Trophoblast cell (in vitro differentiated cells and primary cell): ENCODE results near the gene CYP2U1.

ENCODE experiments used
- DNase-seq, 2 donors: peaks; one replicate each; pipeline ENCODE4 v3.0.0-alpha.2; 2016
- H2AFZ ChIP-seq: 2 replicates; pipeline ENCODE4 v1.6.1; 2013; ENCODE audit warnings: low read length, moderate library complexity, mild to moderate bottlenecking; ENCODE audit not compliant: insufficient read depth, poor library complexity
- H2AK5ac ChIP-seq: 2 replicates; pipeline ENCODE4 v1.6.1; 2013; ENCODE audit warnings: mild to moderate bottlenecking, low read length
- H2BK120ac ChIP-seq: 2 replicates; pipeline ENCODE4 v1.6.1; 2013; ENCODE audit warnings: low read length, mild to moderate bottlenecking, moderate library complexity; ENCODE audit not compliant: insufficient read depth, poor library complexity
- H2BK12ac ChIP-seq: 2 replicates; pipeline ENCODE4 v1.6.1; 2013; ENCODE audit warnings: mild to moderate bottlenecking, low read length, moderate library complexity
- H2BK5ac ChIP-seq: 2 replicates; pipeline ENCODE4 v1.6.1; 2013; ENCODE audit warnings: low read length, low read depth, moderate library complexity, mild to moderate bottlenecking; ENCODE audit not compliant: poor library complexity
- H3K14ac ChIP-seq: 2 replicates; pipeline ENCODE4 v1.6.1; 2013; ENCODE audit warnings: mild to moderate bottlenecking, low read length
- H3K18ac ChIP-seq: 2 replicates; pipeline ENCODE4 v1.6.1; 2013; ENCODE audit warnings: mild to moderate bottlenecking, low read length
- H3K23ac ChIP-seq: 2 replicates; pipeline ENCODE4 v1.6.1; 2013; ENCODE audit warnings: low read length
- H3K27ac ChIP-seq: 2 replicates; pipeline ENCODE4 v1.5.1; 2013; ENCODE audit warnings: low read depth, mild to moderate bottlenecking, inconsistent platforms, low read length, moderate library complexity
- H3K27me3 ChIP-seq: 2 replicates; pipeline ENCODE4 v1.6.1; 2013; ENCODE audit warnings: inconsistent platforms, mild to moderate bottlenecking, low read length, moderate library complexity; ENCODE audit not compliant: insufficient read depth
- H3K36me3 ChIP-seq, 2 experiments: 1 replicate in 1 of 2; 2 replicates in 1 of 2; pipeline ENCODE4 v1.6.1; 2013; ENCODE audit warnings: low read length in 2 of 2, mild to moderate bottlenecking in 2 of 2, moderate library complexity in 1 of 2; ENCODE audit not compliant: insufficient read depth in 2 of 2, control insufficient read depth in 1 of 2
- H3K4ac ChIP-seq: 2 replicates; pipeline ENCODE4 v1.6.1; 2013; ENCODE audit warnings: low read depth, mild to moderate bottlenecking, low read length, moderate library complexity
- H3K4me1 ChIP-seq, 2 experiments: 1 replicate in 1 of 2; 2 replicates in 1 of 2; pipeline ENCODE4 v1.6.1; 2013; ENCODE audit warnings: low read length in 2 of 2, mild to moderate bottlenecking in 2 of 2, moderate library complexity in 1 of 2; ENCODE audit not compliant: insufficient read depth in 2 of 2, control insufficient read depth in 1 of 2
- H3K4me2 ChIP-seq: 2 replicates; pipeline ENCODE4 v1.6.1; 2013; ENCODE audit warnings: inconsistent platforms, mild to moderate bottlenecking, low read length, moderate library complexity
- H3K4me3 ChIP-seq: 2 replicates; pipeline ENCODE4 v1.5.1; 2013; ENCODE audit warnings: mild to moderate bottlenecking, low read depth, low read length, inconsistent platforms
- H3K79me1 ChIP-seq: one replicate; pipeline ENCODE4 v1.6.1; 2013; ENCODE audit warnings: low read length
- H3K79me2 ChIP-seq: 2 replicates; pipeline ENCODE4 v1.6.1; 2013; ENCODE audit warnings: low read length, mild to moderate bottlenecking; ENCODE audit not compliant: control insufficient read depth, insufficient read depth, poor library complexity
- H3K9ac ChIP-seq: 2 replicates; pipeline ENCODE4 v1.6.1; 2013; ENCODE audit warnings: mild to moderate bottlenecking, low read length
- H3K9me3 ChIP-seq: 2 replicates; pipeline ENCODE4 v1.6.1; 2013; ENCODE audit warnings: low read depth, mild to moderate bottlenecking, control low read depth, inconsistent platforms, low read length; ENCODE audit not compliant: insufficient read depth
- H4K12ac ChIP-seq: 2 replicates; pipeline ENCODE4 v1.6.1; 2013; ENCODE audit warnings: low read depth, mild to moderate bottlenecking, low read length, moderate library complexity
- H4K8ac ChIP-seq: 2 replicates; pipeline ENCODE4 v1.6.1; 2013; ENCODE audit warnings: low read depth, mild to moderate bottlenecking, low read length, moderate library complexity
- H4K91ac ChIP-seq: one replicate; pipeline ENCODE4 v1.6.1; 2013; ENCODE audit warnings: low read depth, mild to moderate bottlenecking, low read length, moderate library complexity
- WGBS: extraction: QIAGEN DNeasy Blood & Tissue Kit; methylation state at CpG from one replicate; pipeline ENCODE4 v1.1.7; 2013; ENCODE audit warnings: missing lambda C conversion rate; ENCODE audit not compliant: insufficient read length, insufficient coverage; ENCODE audit errors: extremely low coverage; 5-methylcytosine and 5-hydroxymethylcytosine counted together

CYP2U1 gene

GRCh38 chr4:107972605-107973004, 41.3 kb downstream of the CYP2U1 start:
- H3K36me3 ChIP-seq: no peaks in the 10 kb centered on the region
- no peaks in the 10 kb centered on the region for H3K9me3 ChIP-seq
- no peak overlapping the region for H3K18ac ChIP-seq
- H3K14ac ChIP-seq: no peak overlapping the region
- no peaks in the 10 kb centered on the region for H3K79me2 ChIP-seq
- no peak overlapping the region for H4K12ac ChIP-seq
- H3K4me1 ChIP-seq: no peaks in the 10 kb centered on the region
- H3K4me3 ChIP-seq: no peak overlapping the region
- no peak overlapping the region for H3K9ac ChIP-seq
- no peak overlapping the region for H2AFZ ChIP-seq
- no peaks in the 10 kb centered on the region for H3K27me3 ChIP-seq
- H3K79me1 ChIP-seq: no peaks in the 10 kb centered on the region
- H2BK12ac ChIP-seq: no peak overlapping the region
- H3K23ac ChIP-seq: no peak overlapping the region
- no peak overlapping the region for H2BK120ac ChIP-seq
- no peak overlapping the region for H4K91ac ChIP-seq
- no peak for DNase-seq
- no peak overlapping the region for H3K27ac ChIP-seq
- H4K8ac ChIP-seq: no peak overlapping the region
- no peak overlapping the region for H2BK5ac ChIP-seq
- H3K4ac ChIP-seq: no peak overlapping the region
- no peak overlapping the region for H2AK5ac ChIP-seq
- H3K4me2 ChIP-seq: no peak overlapping the region

- H2BK120ac ChIP-seq: no peak overlapping the region
- no peak overlapping the region for H4K12ac ChIP-seq
- no peaks in the 10 kb centered on the region for H3K36me3 ChIP-seq
- DNase-seq: no peak
- H4K8ac ChIP-seq: no peak overlapping the region
- no peak overlapping the region for H3K4me2 ChIP-seq
- H3K79me1 ChIP-seq: no peaks in the 10 kb centered on the region
- no peaks in the 10 kb centered on the region for H3K79me2 ChIP-seq
- no peak overlapping the region for H4K91ac ChIP-seq
- no peaks in the 10 kb centered on the region for H3K9me3 ChIP-seq
- no CpG with 5 or more reads among the region's 3 CpGs for WGBS
- H3K27me3 ChIP-seq: no peaks in the 10 kb centered on the region
- H2AFZ ChIP-seq: no peak overlapping the region
- H3K23ac ChIP-seq: no peak overlapping the region
- no peak overlapping the region for H3K27ac ChIP-seq
- H3K18ac ChIP-seq: no peak overlapping the region
- no peak overlapping the region for H3K9ac ChIP-seq
- H3K4ac ChIP-seq: no peak overlapping the region
- H3K4me1 ChIP-seq: no peaks in the 10 kb centered on the region
- H2BK5ac ChIP-seq: no peak overlapping the region
- no peak overlapping the region for H2BK12ac ChIP-seq
- no peak overlapping the region for H3K14ac ChIP-seq
- no peak overlapping the region for H2AK5ac ChIP-seq
- no peak overlapping the region for H3K4me3 ChIP-seq
Measured at GRCh38 chr4:107974523-107974922, 43.2 kb downstream of the CYP2U1 start.

GRCh38 chr4:107977482-107977881, 46.1 kb downstream of the CYP2U1 start:
- no peak overlapping the region for H2BK120ac ChIP-seq
- H3K4me2 ChIP-seq: no peak overlapping the region
- H3K23ac ChIP-seq: no peak overlapping the region
- no peaks in the 10 kb centered on the region for H3K79me1 ChIP-seq
- no peak overlapping the region for H4K8ac ChIP-seq
- H3K79me2 ChIP-seq: no peaks in the 10 kb centered on the region
- H3K27me3 ChIP-seq: no peaks in the 10 kb centered on the region
- no CpG with 5 or more reads among the region's 4 CpGs for WGBS
- H3K14ac ChIP-seq: no peak overlapping the region
- no peaks in the 10 kb centered on the region for H3K9me3 ChIP-seq
- H4K91ac ChIP-seq: no peak overlapping the region
- H3K4ac ChIP-seq: no peak overlapping the region
- no peaks in the 10 kb centered on the region for H3K36me3 ChIP-seq
- H3K27ac ChIP-seq: no peak overlapping the region
- H3K4me3 ChIP-seq: no peak overlapping the region
- no peak overlapping the region for H2BK5ac ChIP-seq
- no peak for DNase-seq
- no peak overlapping the region for H3K18ac ChIP-seq
- no peak overlapping the region for H2BK12ac ChIP-seq
- H3K9ac ChIP-seq: no peak overlapping the region
- no peaks in the 10 kb centered on the region for H3K4me1 ChIP-seq
- no peak overlapping the region for H2AK5ac ChIP-seq
- H2AFZ ChIP-seq: no peak overlapping the region
- no peak overlapping the region for H4K12ac ChIP-seq

- H4K8ac ChIP-seq: no peak overlapping the region
- H3K4ac ChIP-seq: no peak overlapping the region
Measured at GRCh38 chr4:107977966-107978705, 46.8 kb downstream of the CYP2U1 start.

More at GRCh38 chr4:107977966-107978705, 46.8 kb downstream of the CYP2U1 start:
- Histone ChIP-seq H3K9me3 (no peaks in the 10 kb centered on the region), H3K36me3 (no peaks in the 10 kb centered on the region), H4K12ac (no peak overlapping the region), H3K4me3 (no peak overlapping the region), H3K4me2 (no peak overlapping the region), H3K79me2 (no peaks in the 10 kb centered on the region), H2BK12ac (no peak overlapping the region), H3K9ac (no peak overlapping the region), H2BK120ac (no peak overlapping the region), H3K4me1 (no peaks in the 10 kb centered on the region), H3K23ac (no peak overlapping the region), H2BK5ac (no peak overlapping the region), H2AFZ (no peak overlapping the region), H2AK5ac (no peak overlapping the region), H3K14ac (no peak overlapping the region), H3K27me3 (no peaks in the 10 kb centered on the region), H3K27ac (no peak overlapping the region), H3K18ac (no peak overlapping the region), H4K91ac (no peak overlapping the region), H3K79me1 (no peaks in the 10 kb centered on the region)
- no peak for DNase-seq
- no CpG with 5 or more reads among the region's 3 CpGs for WGBS
